ENCODE measurements around the gene CLEC4M.

- TF ChIP-seq CTCF (IDR thresholded peaks at IDR 0.05) (no peak), ZFX (IDR thresholded peaks at IDR 0.05; ENCODE audit: borderline replicate concordance) (no peak)
These were observed at the start of gene CLEC4M for GRCh38 chr19:7762719-7763293.
